H1 (cell line): ENCODE measurements around the gene LRP11. TPM values are rescaled to one million over a fixed set of nuclear protein-coding genes. Genes with fewer than 3 reads are reported as not detected.

ENCODE experiments used
- CTCF ChIA-PET: fragments of 300-600 bp; sonication (Branson Sonifier 250); formaldehyde crosslinking; loops from one replicate; lab custom pipeline; 2021; ENCODE audit not compliant: partially characterized antibody; lab: Charles Lee
- POLR2A ChIA-PET: fragments of 300-600 bp; sonication (Branson Sonifier 250); formaldehyde crosslinking; loops from one replicate; lab custom pipeline; 2021; ENCODE audit warnings: inconsistent platforms; ENCODE audit not compliant: partially characterized antibody; lab: Charles Lee
- DNase-seq, 2 experiments: peaks; one replicate each; pipeline versions ENCODE4 v3.0.0 to v3.0.0-alpha.2; 2010 to 2022; ENCODE audit warnings: low spot score in 2 of 2, low read depth in 1 of 2, mixed read lengths in 1 of 2
- FAIRE-seq: peaks from 2 replicates; lab custom pipeline; 2011; peaks lifted over from hg19 to GRCh38; lab: Jason Lieb, UNC
- H2AFZ ChIP-seq: 2 replicates; pipeline ENCODE4 v1.8.1; 2012; ENCODE audit warnings: low read length, inconsistent platforms
- H2AK5ac ChIP-seq: 2 replicates; pipeline ENCODE4 v1.6.1; 2013; ENCODE audit warnings: low read depth, low read length
- H2BK120ac ChIP-seq: replicated peaks from 2 replicates; pipeline ENCODE3; 2013; ENCODE audit warnings: low read depth, low read length, inconsistent platforms
- H2BK12ac ChIP-seq: 2 replicates; pipeline ENCODE4 v1.6.1; 2013; ENCODE audit warnings: low read depth, low read length
- H2BK15ac ChIP-seq: 2 replicates; pipeline ENCODE4 v1.6.1; 2013; ENCODE audit warnings: low read length
- H2BK20ac ChIP-seq: 2 replicates; pipeline ENCODE4 v1.6.1; 2013; ENCODE audit warnings: low read length
- H2BK5ac ChIP-seq: 2 replicates; pipeline ENCODE4 v1.6.1; 2013; ENCODE audit warnings: low read depth, low read length
- H3K14ac ChIP-seq: 2 replicates; pipeline ENCODE4 v1.6.1; 2013; ENCODE audit warnings: inconsistent platforms; ENCODE audit not compliant: insufficient read length
- H3K18ac ChIP-seq: 2 replicates; pipeline ENCODE4 v1.6.1; 2013; ENCODE audit warnings: low read length; ENCODE audit errors: extremely low read depth
- H3K23ac ChIP-seq: 2 replicates; pipeline ENCODE4 v1.6.1; 2013; ENCODE audit warnings: inconsistent platforms; ENCODE audit not compliant: insufficient read length
- H3K23me2 ChIP-seq: 2 replicates; pipeline ENCODE4 v1.6.1; 2013; ENCODE audit warnings: low read depth, low read length
- H3K27ac ChIP-seq: 2 replicates; pipeline ENCODE4 v1.6.1; 2011; ENCODE audit warnings: low read depth, low read length, inconsistent platforms
- H3K27me3 ChIP-seq, 4 experiments: replicated peaks in 1 of 4; 1 replicate in 1 of 4; 2 replicates in 3 of 4; pipeline versions ENCODE4 v1.6.1 to v1.8.1; 2011 to 2013; ENCODE audit warnings: low read length in 3 of 4, mild to moderate bottlenecking in 3 of 4, inconsistent platforms in 2 of 4, mixed read lengths in 2 of 4, moderate library complexity in 1 of 4; ENCODE audit not compliant: control insufficient read depth in 3 of 4, insufficient read depth in 3 of 4; ENCODE audit errors: extremely low read depth in 1 of 4
- H3K36me3 ChIP-seq, 4 experiments: 2 replicates each; pipeline versions ENCODE4 v1.6.1 to v1.8.1; 2011 to 2013; ENCODE audit warnings: mild to moderate bottlenecking in 4 of 4, low read length in 3 of 4, moderate library complexity in 2 of 4, control low read depth in 1 of 4, inconsistent platforms in 1 of 4; ENCODE audit not compliant: insufficient read depth in 4 of 4, control insufficient read depth in 2 of 4
- H3K4ac ChIP-seq: replicated peaks from 2 replicates; pipeline ENCODE3; 2013; ENCODE audit warnings: low read length, low read depth, mixed read lengths, inconsistent platforms; ENCODE audit not compliant: insufficient read length
- H3K4me1 ChIP-seq, 4 experiments: replicated peaks in 1 of 4; 1 replicate in 1 of 4; 2 replicates in 3 of 4; pipeline versions ENCODE4 v1.6.1 to v1.8.1; 2011 to 2013; ENCODE audit warnings: low read length in 3 of 4, inconsistent platforms in 2 of 4, mixed read lengths in 1 of 4; ENCODE audit not compliant: insufficient read depth in 4 of 4, control insufficient read depth in 3 of 4
- H3K4me2 ChIP-seq, 2 experiments: 2 replicates each; pipeline versions ENCODE4 v1.6.1 to v1.8.1; 2011 to 2013; ENCODE audit warnings: low read depth in 2 of 2, low read length in 2 of 2, control low read depth in 1 of 2, inconsistent platforms in 1 of 2, mild to moderate bottlenecking in 1 of 2; ENCODE audit not compliant: insufficient read depth in 1 of 2
- H3K4me3 ChIP-seq, 4 experiments: fragments of 200-600, 300-600 bp in 1 of 4; sonication (generic), shearing (Covaris generic), sonication (Bioruptor Twin) in 1 of 4; 2 replicates each; pipeline versions ENCODE4 v1.5.1 to v1.8.1; 2011 to 2016; ENCODE audit warnings: low read length in 4 of 4, low read depth in 3 of 4, control low read depth in 2 of 4, inconsistent platforms in 2 of 4, mild to moderate bottlenecking in 2 of 4, mixed read lengths in 1 of 4, moderate library complexity in 1 of 4; ENCODE audit not compliant: insufficient read depth in 2 of 4; ENCODE audit errors: extremely low read depth in 1 of 4
- H3K56ac ChIP-seq: replicated peaks from 2 replicates; pipeline ENCODE3; 2013; ENCODE audit warnings: low read depth, mild to moderate bottlenecking, mixed read lengths, low read length, inconsistent platforms; ENCODE audit not compliant: insufficient read length
- H3K79me1 ChIP-seq: 2 replicates; pipeline ENCODE4 v1.6.1; 2013; ENCODE audit warnings: low read depth, low read length, control low read depth
- H3K79me2 ChIP-seq, 2 experiments: 2 replicates each; pipeline versions ENCODE4 v1.6.1 to v1.8.1; 2012 to 2013; ENCODE audit warnings: low read length in 2 of 2, mild to moderate bottlenecking in 2 of 2, inconsistent platforms in 1 of 2; ENCODE audit not compliant: insufficient read depth in 2 of 2, control insufficient read depth in 1 of 2
- H3K9ac ChIP-seq, 4 experiments: replicated peaks in 1 of 4; 1 replicate in 1 of 4; 2 replicates in 3 of 4; pipeline versions ENCODE4 v1.6.1 to v1.8.1; 2011 to 2013; ENCODE audit warnings: low read depth in 3 of 4, low read length in 3 of 4, control low read depth in 2 of 4, mild to moderate bottlenecking in 2 of 4, moderate library complexity in 2 of 4, inconsistent platforms in 1 of 4; ENCODE audit errors: extremely low read depth in 1 of 4
- H3K9me3 ChIP-seq, 2 experiments: 2 replicates each; pipeline versions ENCODE4 v1.6.1 to v1.8.1; 2012 to 2013; ENCODE audit warnings: mild to moderate bottlenecking in 2 of 2, moderate library complexity in 2 of 2, control low read depth in 1 of 2, inconsistent platforms in 1 of 2, low read depth in 1 of 2, low read length in 1 of 2, mixed read lengths in 1 of 2; ENCODE audit not compliant: insufficient read depth in 2 of 2
- H4K20me1 ChIP-seq, 2 experiments: replicated peaks in 1 of 2; 2 replicates each; pipeline versions ENCODE3 to v1.8.1; 2011 to 2013; ENCODE audit warnings: inconsistent platforms in 2 of 2, low read length in 2 of 2, mild to moderate bottlenecking in 1 of 2; ENCODE audit not compliant: insufficient read depth in 2 of 2, control insufficient read depth in 1 of 2
- H4K5ac ChIP-seq: 2 replicates; pipeline ENCODE4 v1.6.1; 2013; ENCODE audit warnings: low read length, low read depth, mixed read lengths, inconsistent platforms; ENCODE audit not compliant: insufficient read length
- H4K8ac ChIP-seq: 2 replicates; pipeline ENCODE4 v1.8.0; 2013; ENCODE audit warnings: mild to moderate bottlenecking, moderate library complexity, low read length, inconsistent platforms; ENCODE audit not compliant: insufficient read depth; ENCODE audit errors: extremely low read depth
- H4K91ac ChIP-seq: replicated peaks from 2 replicates; pipeline ENCODE3; 2013; ENCODE audit warnings: low read length, mixed read lengths, inconsistent platforms; ENCODE audit not compliant: insufficient read length
- BACH1 ChIP-seq: IDR thresholded peaks from 2 replicates; pipeline ENCODE4 v1.6.1; 2012; ENCODE audit warnings: low read length, improper control_type of control experiment
- CBX5 ChIP-seq: fragments of 300-800, 300-1000 bp; sonication (generic); IDR thresholded peaks from 2 replicates; pipeline ENCODE4 v1.7.1; 2016; ENCODE audit warnings: antibody characterized with exemption, low read length, low read depth
- EP300 ChIP-seq, 2 experiments: IDR thresholded peaks; 1 replicate in 1 of 2; 2 replicates in 1 of 2; pipeline ENCODE4 v1.6.1; 2011 to 2012; ENCODE audit warnings: low read depth in 2 of 2, low read length in 2 of 2, mild to moderate bottlenecking in 2 of 2, borderline replicate concordance in 1 of 2, inconsistent platforms in 1 of 2, moderate library complexity in 1 of 2
- KDM1A ChIP-seq: fragments of 200-600, 300-600 bp; sonication (generic); IDR thresholded peaks from 2 replicates; pipeline ENCODE4 v1.7.1; 2016; ENCODE audit warnings: mild to moderate bottlenecking, low read length, borderline replicate concordance
- KDM5A ChIP-seq: fragments of 200-600 bp; IDR thresholded peaks from 2 replicates; pipeline ENCODE4 v1.7.1; 2012; ENCODE audit warnings: mild to moderate bottlenecking, low read length, inconsistent platforms, mixed read lengths
- SAP30 ChIP-seq: fragments of 300-600 bp; sonication (generic); IDR thresholded peaks from 2 replicates; pipeline ENCODE4 v1.7.1; 2012; ENCODE audit warnings: low read length, moderate library complexity, mild to moderate bottlenecking, inconsistent platforms; ENCODE audit not compliant: insufficient read depth, insufficient replicate concordance
- SIN3A ChIP-seq, 2 experiments: IDR thresholded peaks in 1 of 2; conservative IDR thresholded peaks in 1 of 2; 2 replicates each; pipeline ENCODE4 v1.6.1; 2011 to 2012; ENCODE audit warnings: low read length in 2 of 2, improper control_type of control experiment in 1 of 2, low read depth in 1 of 2, mild to moderate bottlenecking in 1 of 2
- SIX5 ChIP-seq: IDR thresholded peaks from 2 replicates; pipeline ENCODE4 v1.6.1; 2011; ENCODE audit warnings: mild to moderate bottlenecking, low read depth, low read length
- SP2 ChIP-seq: IDR thresholded peaks from 2 replicates; pipeline ENCODE4 v1.6.1; 2012; ENCODE audit warnings: mild to moderate bottlenecking, low read length, inconsistent platforms
- SP4 ChIP-seq: IDR thresholded peaks from 2 replicates; pipeline ENCODE4 v1.6.1; 2012; ENCODE audit warnings: low read length, inconsistent platforms
- SUZ12 ChIP-seq: fragments of 200-600 bp; sonication (generic); IDR thresholded peaks from 2 replicates; pipeline ENCODE4 v1.6.1; 2012; ENCODE audit warnings: mild to moderate bottlenecking, inconsistent platforms, low read length, moderate library complexity, mixed read lengths
- TAF1 ChIP-seq: IDR thresholded peaks from 2 replicates; pipeline ENCODE4 v1.6.1; 2011; ENCODE audit warnings: mild to moderate bottlenecking, low read depth, low read length
- TAF7 ChIP-seq: optimal IDR thresholded peaks from 2 replicates; pipeline ENCODE3; 2011; ENCODE audit warnings: low read depth, mild to moderate bottlenecking, inconsistent platforms, low read length, moderate library complexity, borderline replicate concordance
- TEAD4 ChIP-seq: IDR thresholded peaks from 2 replicates; pipeline ENCODE4 v1.6.1; 2012; ENCODE audit warnings: low read depth, low read length, inconsistent platforms, mixed read lengths
- WGBS, 2 experiments: shearing (Covaris generic) in 1 of 2; methylation state at CpG; one replicate each; pipeline versions ENCODE4 v1.1.6 to v1.1.7; 2013 to 2015; ENCODE audit warnings: low lambda C conversion rate in 2 of 2, mixed read lengths in 2 of 2, inconsistent platforms in 1 of 2, low coverage in 1 of 2, missing lambda C conversion rate in 1 of 2; ENCODE audit not compliant: insufficient replicate concordance in 2 of 2, insufficient coverage in 1 of 2, insufficient read length in 1 of 2; ENCODE audit errors: extremely low coverage in 1 of 2, missing lambda C conversion rate in 1 of 2; 5-methylcytosine and 5-hydroxymethylcytosine counted together
- polyA plus RNA-seq, 7 experiments: library from polyadenylated mRNA; depleted of rRNA in 3 of 7; stranded (reverse) in 5 of 7; unstranded in 2 of 7; fragments of >200 nt in 5 of 7; fragments of 200-250 nt in 2 of 7; gene quantifications; 1 replicate in 5 of 7; 2 replicates in 1 of 7; 4 replicates in 1 of 7; pipeline versions ENCODE4 v1.2.1 to v1.2.3, GENCODE V29; 2011 to 2013; ENCODE audit warnings: missing spikeins in 2 of 7, mixed read lengths in 2 of 7
- total RNA-seq: library from RNA; stranded (reverse); fragmentation: NEBNext Ultra II Directional; extraction: Animal tissue kit (Norgen Biotek cat#: 25700); gene quantifications from 2 replicates; pipeline ENCODE4 v1.2.1, GENCODE V29; 2021

The LRP11 gene
- total and polyA plus RNA-seq, 2 of the 8 experiments (the other 6 are each of a cell fraction or from before 2014, with no cell fraction given) = 11.0 to 20.0 TPM

GRCh38 chr6:149833651-149834050 lies 30.5 kb downstream of the LRP11 start:
- no peak overlapping the region for H2BK20ac ChIP-seq
- H3K36me3 ChIP-seq = no peaks in the 10 kb centered on the region; a peak in 1 of 8 replicates
- ChIA-PET CTCF (interaction anchor here (0.6 to 15.4 kb wide), 16 partner anchors 10 to 379 kb away, joined by 3 to 195 read pairs (median 5); partner anchors contain the start of gene LRP11), POLR2A (no interaction called here)
- no peak overlapping the region for H2BK120ac ChIP-seq
- no peaks in the 10 kb centered on the region for H3K9me3 ChIP-seq
- H2AK5ac ChIP-seq = no peak overlapping the region
- H3K23me2 ChIP-seq = no peaks in the 10 kb centered on the region
- H2BK15ac ChIP-seq = no peak overlapping the region
- no peak overlapping the region for H2BK12ac ChIP-seq
- no peak overlapping the region for H3K27ac ChIP-seq
- 83% methylated on average over 3 of the region's 3 CpGs; no CpG with 5 or more reads in 1 of the 2 experiments for WGBS, 2 experiments
- H3K4ac ChIP-seq = no peak overlapping the region
- no peak for DNase-seq
- H3K79me2 ChIP-seq = no peaks in the 10 kb centered on the region
- no peak overlapping the region for H4K91ac ChIP-seq
- H3K18ac ChIP-seq = no peak overlapping the region
- no peaks in the 10 kb centered on the region for H3K4me1 ChIP-seq
- no peak overlapping the region for H3K23ac ChIP-seq
- H3K27me3 ChIP-seq = no peaks in the 10 kb centered on the region
- peaks cover 0 to 2% of the 10 kb centered on the region in 2 experiments for H4K20me1 ChIP-seq
- no peak overlapping the region for H4K8ac ChIP-seq
- no peak overlapping the region for H2AFZ ChIP-seq
- no peaks in the 10 kb centered on the region for H3K79me1 ChIP-seq
- H2BK5ac ChIP-seq = no peak overlapping the region
- FAIRE-seq = no peak
- no peak overlapping the region for H3K9ac ChIP-seq
- H3K56ac ChIP-seq = no peak overlapping the region
- no peak overlapping the region for H3K4me3 ChIP-seq
- H3K4me2 ChIP-seq = no peak overlapping the region
- H3K14ac ChIP-seq = no peak overlapping the region
- H4K5ac ChIP-seq = no peak overlapping the region
- TF ChIP-seq TAF1 (no peak), SIX5 (no peak), EP300 (IDR thresholded peaks at IDR 0.05; ENCODE audit: borderline replicate concordance in 1 of 2, low read depth in 2 of 2, low read length in 2 of 2) (no peak), KDM1A (no peak), SUZ12 (no peak), SP4 (no peak), TEAD4 (no peak), KDM5A (no peak), TAF7 (no peak), SP2 (no peak), SIN3A (conservative IDR thresholded peaks at IDR 0.05 in 1 of 2, IDR thresholded peaks at IDR 0.05 in 1 of 2; ENCODE audit: low read depth in 1 of 2, low read length in 2 of 2) (no peak), CBX5 (no peak), SAP30 (no peak), BACH1 (no peak)
